Breast epithelium (tissue), 3 donors: ENCODE results near the gene LAMA1.

Source experiments
- CTCF ChIP-seq, 3 donors: fragments of 450-650 bp; IDR thresholded peaks; one replicate each; pipeline ENCODE4 v1.5.1; 2016 to 2017; ENCODE audit warnings: antibody characterized with exemption in 3 of 3, mild to moderate bottlenecking in 3 of 3, moderate library complexity in 3 of 3
- POLR2A ChIP-seq: fragments of 450-650 bp; IDR thresholded peaks from one replicate; pipeline ENCODE4 v1.6.1; 2016; ENCODE audit warnings: antibody characterized with exemption, mild to moderate bottlenecking, moderate library complexity
- POLR2AphosphoS5 ChIP-seq, 3 donors: sonication (generic); formaldehyde crosslinking; IDR thresholded peaks; one replicate each; pipeline ENCODE4 v1.6.1; 2017; ENCODE audit warnings: antibody characterized with exemption in 3 of 3

GRCh38 chr18:7017013-7017412, 100.6 kb downstream of the LAMA1 start:
- TF ChIP-seq POLR2AphosphoS5 (IDR thresholded peaks at IDR 0.05) = no peak
- TF ChIP-seq CTCF (IDR thresholded peaks at IDR 0.05) = no peak
- TF ChIP-seq POLR2A = no peak
